HEK293T (cell line): ENCODE data around the gene DDX41.

Experiments
- CTCF ChIA-PET: fragments of 350-600 bp; formaldehyde crosslinking; extraction: SDS; loops from one replicate; lab custom pipeline; 2021; ENCODE audit warnings: antibody characterized with exemption, inconsistent platforms; lab: Yijun Ruan, JAX
- POLR2A ChIA-PET: fragments of 350-600 bp; formaldehyde crosslinking; extraction: SDS; loops from one replicate; lab custom pipeline; 2020; ENCODE audit warnings: antibody characterized with exemption, inconsistent platforms; lab: Yijun Ruan, JAX
- DNase-seq: peaks from one replicate; pipeline ENCODE4 v3.0.0; 2012; ENCODE audit warnings: mixed read lengths; ENCODE audit errors: extremely low spot score
- ARNT ChIP-seq: fragments of 450-650 bp; IDR thresholded peaks from 2 replicates; pipeline ENCODE4 v1.6.1; 2017; ENCODE audit warnings: mild to moderate bottlenecking
- BHLHE40 ChIP-seq: fragments of 450-650 bp; IDR thresholded peaks from 2 replicates; pipeline ENCODE4 v1.6.1; 2016; ENCODE audit warnings: mild to moderate bottlenecking, moderate library complexity, borderline replicate concordance
- CTBP1 ChIP-seq: fragments of 450-650 bp; IDR thresholded peaks from 2 replicates; pipeline ENCODE4 v1.6.1; 2016; ENCODE audit warnings: borderline replicate concordance
- ELF4 ChIP-seq: fragments of 450-650 bp; IDR thresholded peaks from 2 replicates; pipeline ENCODE4 v1.6.1; 2017; ENCODE audit warnings: antibody characterized with exemption
- FOXA1 ChIP-seq: fragments of 450-650 bp; IDR thresholded peaks from 2 replicates; pipeline ENCODE4 v1.6.1; 2016; ENCODE audit warnings: mild to moderate bottlenecking
- FOXK2 ChIP-seq: fragments of 450-650 bp; IDR thresholded peaks from 2 replicates; pipeline ENCODE4 v1.6.1; 2016; ENCODE audit warnings: mild to moderate bottlenecking
- HDGF ChIP-seq: fragments of 450-650 bp; IDR thresholded peaks from 2 replicates; pipeline ENCODE4 v1.6.1; 2017; ENCODE audit warnings: antibody characterized with exemption, borderline replicate concordance
- L3MBTL2 ChIP-seq: fragments of 450-650 bp; conservative IDR thresholded peaks from 2 replicates; pipeline ENCODE4 v1.6.1; 2016; ENCODE audit warnings: mild to moderate bottlenecking
- LEF1 ChIP-seq: fragments of 450-650 bp; IDR thresholded peaks from 2 replicates; pipeline ENCODE4 v1.6.1; 2017; ENCODE audit warnings: mild to moderate bottlenecking, borderline replicate concordance
- NFRKB ChIP-seq: fragments of 450-650 bp; IDR thresholded peaks from 2 replicates; pipeline ENCODE4 v1.6.1; 2016; ENCODE audit warnings: mild to moderate bottlenecking, moderate library complexity
- PKNOX1 ChIP-seq: fragments of 450-650 bp; IDR thresholded peaks from 2 replicates; pipeline ENCODE4 v1.6.1; 2016
- SP1 ChIP-seq: fragments of 450-650 bp; IDR thresholded peaks from 2 replicates; pipeline ENCODE4 v1.6.1; 2017
- SUZ12 ChIP-seq: fragments of 450-650 bp; IDR thresholded peaks from 2 replicates; pipeline ENCODE4 v1.6.1; 2016; ENCODE audit warnings: mild to moderate bottlenecking
- TARDBP ChIP-seq: fragments of 450-650 bp; IDR thresholded peaks from 2 replicates; pipeline ENCODE4 v1.6.1; 2016
- ZNF384 ChIP-seq: fragments of 450-650 bp; IDR thresholded peaks from 2 replicates; pipeline ENCODE4 v1.6.1; 2016

The DDX41 gene

GRCh38 chr5:177523711-177524538 lies 7.2 kb upstream of the DDX41 start:
- POLR2A ChIA-PET: no interaction called here
- DNase-seq: no peak
- CTCF ChIA-PET: interaction anchor here (0.6 kb wide), 1 partner anchor 11 kb away, joined by 3 read pairs; no protein-coding TSS in a partner anchor
- TF ChIP-seq NFRKB: no peak
- no peak for TF ChIP-seq ARNT
- TF ChIP-seq PKNOX1: no peak
- no peak for TF ChIP-seq LEF1
- no peak for TF ChIP-seq SP1

- POLR2A ChIA-PET: no interaction called here
- CTCF ChIA-PET: interaction anchor here (1.0 kb wide), 1 partner anchor 70 kb away, joined by 3 read pairs; no protein-coding TSS in a partner anchor
- no peak for DNase-seq
- TF ChIP-seq CTBP1 (no peak), PKNOX1 (no peak), L3MBTL2 (no peak), SUZ12 (no peak), LEF1 (no peak), ARNT (no peak), HDGF (no peak), FOXA1 (no peak), TARDBP (no peak), BHLHE40 (no peak)
These were observed 4.3 kb upstream of the DDX41 start for GRCh38 chr5:177520916-177521513.

GRCh38 chr5:177520271-177520670 lies 3.5 kb upstream of the DDX41 start:
- CTCF ChIA-PET: no interaction called here
- TF ChIP-seq BHLHE40: no peak
- TF ChIP-seq NFRKB: no peak
- no peak for TF ChIP-seq FOXA1
- TF ChIP-seq CTBP1: no peak
- TF ChIP-seq SP1: no peak
- no peak for TF ChIP-seq HDGF
- TF ChIP-seq ZNF384: no peak
- TF ChIP-seq TARDBP: no peak
- no peak for TF ChIP-seq FOXK2
- no peak for TF ChIP-seq PKNOX1
- no peak for TF ChIP-seq SUZ12
- no peak for TF ChIP-seq ELF4
- no peak for TF ChIP-seq LEF1
- TF ChIP-seq ARNT: no peak
- no peak for TF ChIP-seq L3MBTL2
- POLR2A ChIA-PET: no interaction called here
- DNase-seq: no peak

- TF ChIP-seq HDGF (no peak), SUZ12 (no peak), BHLHE40 (no peak), SP1 (no peak), TARDBP (no peak)
- POLR2A ChIA-PET: no interaction called here
- CTCF ChIA-PET: interaction anchor here (1.0 kb wide), 1 partner anchor 27 kb away, joined by 3 read pairs; no protein-coding TSS in a partner anchor
These were observed 2.9 kb upstream of the DDX41 start for GRCh38 chr5:177519463-177520235.

GRCh38 chr5:177515580-177515979 lies 1.2 kb downstream of the DDX41 start:
- TF ChIP-seq PKNOX1 (no peak), FOXA1 (no peak), ZNF384 (no peak), SUZ12 (no peak), LEF1 (no peak), HDGF (no peak), NFRKB (no peak), SP1 (no peak), BHLHE40 (no peak), TARDBP (no peak), ARNT (no peak)

More at GRCh38 chr5:177519463-177520235, 2.9 kb upstream of the DDX41 start:
- DNase-seq: no peak

More at GRCh38 chr5:177515580-177515979, 1.2 kb downstream of the DDX41 start:
- DNase-seq: no peak
- POLR2A ChIA-PET: interaction anchor here (1.0 to 2.2 kb wide), 8 partner anchors 9 to 149 kb away, joined by 3 to 8 read pairs (median 5); partner anchors contain the start of genes DBN1 and PDLIM7
- CTCF ChIA-PET: interaction anchor here (0.7 to 2.4 kb wide), 3 partner anchors 14 to 125 kb away, joined by 3 to 8 read pairs (median 3); no protein-coding TSS in a partner anchor
